ENCODE data around the gene NSMCE3.

Gene NSMCE3

GRCh38 chr15:29269485-29270168, at the start of gene NSMCE3:
Gene NSMCE3 (minus strand): TSS chr15:29269822. CDS start chr15:29269705, 117 bp downstream.
- DNase-seq: peak; percentile 73 to 74

DNA sequence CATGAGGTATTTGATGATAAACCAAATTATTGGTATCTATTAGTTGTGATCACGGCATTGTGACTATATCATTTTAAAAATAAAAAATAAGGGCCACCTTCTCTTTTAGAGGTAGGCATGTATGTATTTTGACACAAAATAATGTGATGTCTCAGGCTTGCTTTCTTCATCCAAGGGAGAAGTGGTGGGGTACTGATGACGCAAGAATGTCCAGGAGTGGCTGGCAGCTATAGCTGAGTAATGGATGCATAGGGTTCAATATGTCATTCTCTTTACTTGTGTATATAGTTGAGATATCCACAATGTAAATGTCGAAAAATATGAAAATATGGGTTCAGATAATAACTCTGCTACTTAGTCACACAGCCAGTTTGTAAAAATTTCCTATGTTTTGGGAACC, 46.8 kb upstream of the NSMCE3 start:
- DNase-seq: no peak

- no peak for DNase-seq
These were observed 42.8 kb upstream of the NSMCE3 start for GRCh38 chr15:29312387-29312786.

- DNase-seq: no peak
These were observed 42.1 kb upstream of the NSMCE3 start for GRCh38 chr15:29311696-29312095.

- no peak for DNase-seq
These were observed 39.5 kb upstream of the NSMCE3 start for GRCh38 chr15:29309139-29309538.

GRCh38 chr15:29308299-29308698, 38.7 kb upstream of the NSMCE3 start:
- no peak for DNase-seq

GRCh38 chr15:29305556-29305955, 35.9 kb upstream of the NSMCE3 start:
- no peak for DNase-seq

GRCh38 chr15:29302871-29303270, 33.2 kb upstream of the NSMCE3 start:
- DNase-seq: no peak

DNA sequence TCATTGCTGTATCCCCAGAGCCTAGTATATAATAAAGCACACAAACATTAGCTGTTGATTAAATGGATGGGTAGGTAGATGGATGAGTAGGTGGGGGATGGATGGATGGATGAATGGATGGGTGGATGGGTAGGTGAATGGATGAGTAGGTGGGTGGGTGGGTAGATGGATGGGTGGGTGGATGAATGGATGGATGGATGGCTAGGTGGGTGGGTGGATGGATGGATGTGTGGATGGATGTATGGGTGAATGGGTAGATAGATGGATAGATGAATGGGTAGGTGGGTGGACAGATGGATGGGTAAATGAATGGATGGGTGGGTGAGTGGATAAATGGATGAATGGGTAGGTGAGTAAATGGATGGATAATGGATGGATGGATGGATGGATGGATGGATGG, 30.2 kb upstream of the NSMCE3 start:
- no peak for DNase-seq

GRCh38 chr15:29299331-29299730, 29.7 kb upstream of the NSMCE3 start:
- DNase-seq: no peak

- no peak for DNase-seq
These were observed 25.2 kb upstream of the NSMCE3 start for GRCh38 chr15:29294732-29295325.

DNA sequence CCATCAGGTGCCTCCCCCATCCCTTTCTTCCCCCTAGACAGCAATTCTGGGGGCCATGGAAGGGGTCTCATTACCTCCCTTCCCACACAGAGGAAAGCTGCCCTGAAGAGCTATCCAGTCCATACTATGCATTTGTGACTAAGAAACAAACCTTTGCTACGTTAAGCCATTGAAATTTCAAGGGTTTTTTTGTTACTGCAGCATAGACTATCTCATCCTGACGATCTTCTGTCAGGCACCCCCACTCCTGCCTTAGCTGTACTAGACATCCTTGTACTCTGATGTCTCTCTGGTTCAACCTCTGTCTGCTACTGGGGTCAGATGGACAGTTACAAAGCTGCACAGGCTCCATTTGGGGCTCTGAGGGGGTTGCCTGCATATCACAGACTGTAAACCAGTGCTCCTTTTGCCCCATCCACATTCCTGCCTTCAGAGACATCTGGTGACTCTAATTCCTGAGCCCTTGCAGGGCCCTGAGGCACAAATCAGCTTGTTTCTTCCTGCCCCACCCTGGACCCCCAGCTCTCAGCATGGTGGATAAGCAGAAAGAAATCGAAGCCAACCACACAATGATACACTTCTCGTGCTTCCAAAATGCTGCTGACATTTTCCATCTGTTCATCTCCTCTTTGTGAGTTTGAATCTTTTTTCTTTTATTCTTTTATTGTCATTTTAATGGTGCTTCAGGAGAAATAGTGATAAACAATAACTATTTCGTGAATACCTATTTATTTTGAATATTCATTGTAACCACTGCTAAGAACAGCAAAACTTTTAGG, 21.6 kb upstream of the NSMCE3 start:
- DNase-seq: no peak

DNA sequence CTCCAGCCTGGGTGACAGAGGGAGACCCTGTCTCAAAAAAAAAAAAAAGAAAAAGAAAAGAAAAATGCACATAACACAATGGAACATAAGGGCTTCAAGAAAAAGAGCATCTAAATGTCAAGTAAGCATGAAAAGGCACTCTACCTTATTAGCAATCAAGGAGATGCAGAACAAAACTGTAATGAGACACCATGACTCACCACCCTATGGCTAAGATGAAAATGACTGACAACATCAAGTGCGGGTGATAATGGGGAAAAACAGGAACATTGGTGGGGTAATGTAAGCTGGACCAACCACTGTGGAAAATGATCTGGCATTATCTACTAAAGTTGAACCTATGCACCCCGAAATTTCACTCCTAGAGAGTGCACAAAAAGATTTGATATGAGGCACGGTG, 19.6 kb upstream of the NSMCE3 start:
- no peak for DNase-seq

GRCh38 chr15:29285386-29285785, 15.8 kb upstream of the NSMCE3 start:
- DNase-seq: no peak

- DNase-seq: no peak
These were observed 13.8 kb upstream of the NSMCE3 start for GRCh38 chr15:29283381-29283780.

DNA sequence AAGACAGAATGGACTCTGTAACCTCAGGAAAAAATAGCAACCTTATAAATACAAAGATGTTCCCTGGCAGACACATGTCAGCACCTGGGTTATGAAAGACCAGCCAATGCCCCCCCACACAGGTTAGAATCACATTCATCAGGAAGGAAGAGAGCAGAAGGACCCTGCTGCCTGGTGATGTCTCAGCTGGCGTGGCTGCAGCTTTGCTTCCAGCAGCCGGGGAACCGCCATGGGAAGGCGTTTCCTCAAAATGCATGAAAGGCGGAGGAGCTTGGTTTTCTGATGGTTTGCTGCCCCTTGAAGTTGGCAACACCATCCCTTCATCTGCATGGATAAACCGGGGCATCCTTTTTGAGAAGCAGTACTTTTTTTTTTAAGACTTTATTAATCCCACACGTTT, 10.9 kb upstream of the NSMCE3 start:
- DNase-seq: no peak

GRCh38 chr15:29278436-29279105, 8.9 kb upstream of the NSMCE3 start:
- DNase-seq: no peak

- DNase-seq: no peak
These were observed 6.7 kb upstream of the NSMCE3 start for GRCh38 chr15:29276366-29276765.

DNA sequence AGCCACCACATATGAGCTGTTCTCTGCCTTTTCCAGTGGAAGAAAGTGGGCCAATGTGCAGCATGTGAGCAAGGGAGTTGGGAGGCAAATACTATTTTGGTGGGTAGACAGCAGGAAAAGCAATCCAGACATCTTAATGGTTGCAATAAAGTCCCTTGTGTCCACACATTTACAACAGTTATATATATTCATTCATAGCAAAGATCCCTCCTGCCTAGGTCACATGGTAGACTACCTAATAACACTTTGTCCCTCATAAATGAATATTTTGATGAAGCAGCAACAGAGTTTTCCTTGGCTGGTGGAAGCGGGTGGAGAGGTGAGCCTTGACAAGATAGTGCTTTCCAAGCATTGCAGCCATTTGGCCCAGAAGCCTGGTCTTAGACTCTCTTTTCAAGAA, 6.2 kb upstream of the NSMCE3 start:
- DNase-seq: no peak

DNA sequence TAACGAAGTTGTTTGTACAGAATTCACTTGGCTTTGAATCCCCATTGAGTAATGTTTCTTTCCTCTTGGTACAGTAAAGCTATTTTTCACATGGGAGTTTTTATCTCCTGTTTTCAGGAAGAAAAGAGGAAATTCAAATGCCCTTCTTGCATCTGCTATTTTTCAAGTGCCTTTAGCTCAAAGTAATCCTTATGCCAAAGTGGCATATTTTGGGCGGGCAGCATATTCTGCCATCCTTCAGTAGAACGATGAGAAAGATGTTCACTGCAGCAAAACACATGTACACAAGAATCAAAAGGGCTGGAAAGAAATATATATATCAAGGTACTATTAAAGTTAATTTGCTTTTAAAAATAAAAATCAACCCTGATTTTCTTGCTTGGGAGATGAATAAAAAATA, 5.3 kb upstream of the NSMCE3 start:
- DNase-seq: no peak

DNA sequence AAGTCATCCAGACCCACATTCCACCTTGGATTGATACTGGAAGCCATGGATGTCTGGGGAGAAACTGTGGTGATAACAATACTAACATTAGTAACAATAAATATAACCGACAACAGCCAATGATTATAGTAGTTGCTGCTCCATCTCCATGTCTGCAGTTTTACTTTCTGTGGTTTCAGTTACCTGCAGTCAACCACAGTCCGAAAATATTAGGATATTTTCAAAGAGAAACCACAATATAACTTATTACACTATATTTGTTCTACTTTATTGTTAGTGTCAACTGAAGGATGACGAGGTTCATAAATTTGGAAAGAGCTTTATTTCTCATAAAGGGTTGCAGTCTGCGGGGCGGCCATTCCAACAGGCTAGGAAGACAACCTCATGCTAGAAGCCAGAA, 2.6 kb upstream of the NSMCE3 start:
- no peak for DNase-seq

- no peak for DNase-seq
These were observed 1.4 kb upstream of the NSMCE3 start for GRCh38 chr15:29270976-29271375.

DNA sequence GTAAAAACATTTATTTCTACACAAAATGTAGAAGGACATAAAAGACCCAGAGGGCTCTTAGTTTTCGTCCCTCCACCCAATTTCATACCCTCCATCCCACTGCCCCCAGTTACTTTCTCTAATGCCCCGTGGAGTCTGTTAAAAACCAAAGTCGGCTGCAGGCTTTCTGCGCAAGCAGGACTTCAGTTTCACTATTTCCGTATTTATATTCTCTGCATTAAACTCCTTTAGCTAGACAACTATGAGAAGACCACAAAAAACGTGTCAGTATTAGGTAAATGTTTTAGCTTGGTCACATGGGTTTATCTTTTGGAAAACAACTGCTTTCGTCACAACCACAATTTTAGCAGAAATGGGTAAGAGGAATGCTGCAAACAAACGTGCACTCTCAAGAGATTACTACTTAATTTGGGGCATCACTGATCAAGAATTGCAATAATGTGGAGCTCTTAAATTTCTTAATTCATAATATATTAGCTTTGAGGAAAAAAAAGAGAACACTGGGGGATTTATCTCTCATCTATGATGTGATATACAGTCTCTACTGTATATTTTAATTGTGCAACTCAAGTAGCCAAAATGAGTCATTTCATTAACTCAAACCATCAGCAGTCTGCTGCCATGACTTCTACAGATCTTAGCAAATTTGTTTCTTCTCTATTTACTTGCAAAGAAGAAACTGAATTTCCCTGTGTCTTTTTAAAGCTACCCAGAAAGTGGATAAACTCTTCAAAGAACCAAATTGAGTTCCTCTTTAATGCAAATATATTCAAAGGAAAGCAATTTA, 740 bp upstream of the NSMCE3 start:
- DNase-seq: peak; percentile 11 to 35
